VCaP (cell line): Measurements from ENCODE around the gene SLC12A1.

Experiments
- H3K27ac ChIP-seq: fragments of 450-650 bp; 2 replicates; pipeline ENCODE4 v1.5.1; 2017
- TF ChIP-seq, protein P1 (sequence below): fragments of 450-650 bp; conservative IDR thresholded peaks from 2 replicates; pipeline ENCODE4 v1.5.1; 2017; ENCODE audit warnings: mild to moderate bottlenecking, moderate library complexity

Gene SLC12A1

DNA sequence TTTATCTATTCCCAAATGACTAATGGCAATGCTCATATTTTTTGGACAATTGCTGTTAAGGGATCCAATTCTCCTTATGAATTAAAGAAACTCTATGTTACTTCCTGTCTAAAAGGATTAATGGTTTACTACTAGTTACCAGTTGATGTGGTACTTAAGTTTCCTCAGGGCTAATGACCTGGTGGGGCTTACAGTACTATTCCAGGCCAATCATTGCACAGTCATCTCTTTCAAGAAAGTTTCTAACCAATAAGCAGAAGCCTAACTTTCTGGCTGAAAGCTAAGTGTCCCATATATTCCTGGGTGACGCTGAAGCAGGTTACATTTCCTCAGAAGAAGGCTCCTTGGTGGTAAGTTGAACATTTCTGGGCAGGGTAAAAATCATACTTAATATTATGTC is at the start of gene SLC12A1:
SLC12A1 (plus strand) TSS at position 322 of the 400 bp plus-strand sequence. CDS start 1,418 bp downstream, outside the sequence.
- TF ChIP-seq, protein P1, sequence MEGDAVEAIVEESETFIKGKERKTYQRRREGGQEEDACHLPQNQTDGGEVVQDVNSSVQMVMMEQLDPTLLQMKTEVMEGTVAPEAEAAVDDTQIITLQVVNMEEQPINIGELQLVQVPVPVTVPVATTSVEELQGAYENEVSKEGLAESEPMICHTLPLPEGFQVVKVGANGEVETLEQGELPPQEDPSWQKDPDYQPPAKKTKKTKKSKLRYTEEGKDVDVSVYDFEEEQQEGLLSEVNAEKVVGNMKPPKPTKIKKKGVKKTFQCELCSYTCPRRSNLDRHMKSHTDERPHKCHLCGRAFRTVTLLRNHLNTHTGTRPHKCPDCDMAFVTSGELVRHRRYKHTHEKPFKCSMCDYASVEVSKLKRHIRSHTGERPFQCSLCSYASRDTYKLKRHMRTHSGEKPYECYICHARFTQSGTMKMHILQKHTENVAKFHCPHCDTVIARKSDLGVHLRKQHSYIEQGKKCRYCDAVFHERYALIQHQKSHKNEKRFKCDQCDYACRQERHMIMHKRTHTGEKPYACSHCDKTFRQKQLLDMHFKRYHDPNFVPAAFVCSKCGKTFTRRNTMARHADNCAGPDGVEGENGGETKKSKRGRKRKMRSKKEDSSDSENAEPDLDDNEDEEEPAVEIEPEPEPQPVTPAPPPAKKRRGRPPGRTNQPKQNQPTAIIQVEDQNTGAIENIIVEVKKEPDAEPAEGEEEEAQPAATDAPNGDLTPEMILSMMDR, result no peak
- H3K27ac ChIP-seq, result no peak within 1 kb of the TSS

DNA sequence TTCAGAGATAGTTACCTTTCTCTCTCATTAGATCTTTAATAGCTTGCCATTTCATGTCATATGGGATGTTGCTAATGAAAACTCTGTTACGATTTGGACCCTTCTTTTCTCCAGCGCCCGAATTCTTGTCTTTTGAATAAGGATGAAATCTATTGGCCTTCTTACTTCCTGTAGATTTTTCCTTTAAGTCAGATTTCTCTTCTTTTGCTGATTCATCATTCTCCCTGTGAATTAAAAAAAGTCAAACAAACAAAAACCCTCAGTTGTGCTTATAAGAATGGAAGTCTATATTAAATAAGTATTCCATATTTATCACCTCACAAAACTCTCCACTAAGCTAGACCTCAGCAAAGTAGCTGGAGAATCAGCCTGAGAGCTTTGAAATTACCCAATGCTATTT is 37.5 kb upstream of the SLC12A1 start:
- no peak overlapping the region for H3K27ac ChIP-seq

DNA sequence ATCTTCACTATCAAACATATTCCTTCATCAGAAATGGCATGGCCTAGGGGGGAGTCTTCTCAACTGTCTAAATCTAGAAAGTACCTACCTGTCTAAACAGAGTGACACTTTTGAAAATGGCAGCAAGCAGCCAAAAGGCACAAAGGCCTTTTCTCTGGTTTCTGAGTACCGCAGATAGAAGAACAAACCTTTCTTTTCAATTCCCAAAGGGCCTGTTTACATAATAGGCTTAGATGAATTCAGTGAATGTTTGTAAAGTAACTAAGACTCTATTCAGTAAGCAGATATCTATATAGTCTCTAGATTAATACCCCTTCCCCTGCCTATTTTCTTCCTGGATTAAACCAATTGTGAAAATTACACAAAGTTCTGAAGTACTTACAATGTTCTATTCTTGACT is 35.1 kb upstream of the SLC12A1 start:
- H3K27ac ChIP-seq, result no peak overlapping the region

More for the DNA sequence above, 37.5 kb upstream of the SLC12A1 start:
- TF ChIP-seq, protein P1, result no peak

DNA sequence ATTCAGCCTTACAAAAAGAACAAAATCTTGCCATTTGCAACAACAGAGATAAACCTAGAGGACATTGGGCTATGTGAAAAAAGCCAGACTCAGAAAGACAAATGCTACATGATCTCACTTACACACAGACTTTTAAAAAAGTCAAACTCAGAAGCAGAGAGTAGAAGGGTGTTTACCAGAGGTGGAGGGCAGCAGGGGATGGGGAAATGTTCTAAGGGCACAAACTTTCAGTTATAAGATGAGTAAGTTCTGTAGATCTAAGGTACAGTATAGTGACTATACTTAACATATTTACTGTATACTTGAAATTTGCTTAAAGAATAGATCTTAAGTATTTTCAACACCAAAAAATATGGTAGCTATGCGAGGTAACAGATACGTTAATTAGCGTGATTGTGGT is 31.0 kb upstream of the SLC12A1 start:
- no peak overlapping the region for H3K27ac ChIP-seq
- TF ChIP-seq, protein P1, result no peak

More for the DNA sequence above, 35.1 kb upstream of the SLC12A1 start:
- TF ChIP-seq, protein P1, result no peak

DNA sequence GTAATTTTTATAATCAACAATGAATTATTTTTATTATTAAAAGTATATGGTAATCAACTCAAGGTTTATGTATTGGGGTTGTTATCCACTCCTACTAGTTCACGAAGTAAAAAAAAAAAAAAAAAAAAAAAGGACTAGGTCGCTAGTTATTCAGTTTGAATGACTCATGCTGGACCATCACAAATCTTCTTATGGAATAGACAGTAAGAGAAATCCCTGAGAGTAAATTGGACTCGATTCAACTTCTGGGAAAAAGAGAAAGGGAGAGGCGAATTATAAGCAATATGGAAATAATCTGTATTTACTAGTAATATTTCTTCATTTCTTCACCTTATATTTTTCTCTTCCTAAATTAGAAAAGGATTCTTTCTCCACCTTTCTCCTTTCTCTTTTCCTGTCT is 30.0 kb upstream of the SLC12A1 start:
- no peak overlapping the region for H3K27ac ChIP-seq
- TF ChIP-seq, protein P1, result no peak

DNA sequence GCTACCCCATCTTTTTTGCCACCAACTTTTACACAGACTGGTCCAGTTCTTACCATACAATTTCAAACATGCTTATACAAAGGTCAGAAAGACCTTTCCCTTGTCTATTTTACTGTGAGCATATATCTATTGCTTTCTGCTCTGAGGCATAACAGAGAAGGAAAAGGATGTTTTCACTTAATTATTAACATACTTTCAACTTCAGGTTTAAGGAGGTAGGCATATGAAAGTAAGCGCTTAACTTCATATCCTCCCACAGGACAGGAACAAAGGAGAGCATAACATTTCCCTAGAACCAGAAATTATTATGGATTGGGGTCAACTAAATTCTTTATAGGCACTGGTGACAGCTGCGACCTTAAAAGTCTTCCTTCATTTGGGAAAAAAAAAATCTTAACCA is 29.1 kb upstream of the SLC12A1 start:
- H3K27ac ChIP-seq, result peak overlapping the region; percentile 93
- TF ChIP-seq, protein P1, result no peak

DNA sequence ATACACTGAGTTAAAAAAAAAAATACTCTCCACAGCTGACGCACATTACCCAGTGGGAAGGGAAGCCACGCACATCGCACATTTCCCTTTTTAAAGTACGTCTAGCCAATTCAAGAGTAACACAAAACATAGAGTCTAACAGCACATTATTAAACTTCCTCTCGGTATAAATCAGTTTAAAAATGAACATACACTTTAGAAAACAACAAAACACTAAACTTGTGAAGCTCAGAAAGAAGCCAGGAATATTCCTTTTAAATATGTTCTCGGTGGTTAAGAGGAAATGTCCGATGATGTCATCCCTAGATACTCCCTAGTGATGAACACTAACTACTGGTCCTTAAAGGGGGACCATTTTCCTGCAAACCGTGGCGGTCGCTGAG is 28.7 kb upstream of the SLC12A1 start:
- peak overlapping the region; percentile 93 for H3K27ac ChIP-seq
- TF ChIP-seq, protein P1, result no peak
